Activated CD4-positive, alpha-beta T cell treated with anti-CD3 and anti-CD28 coated beads for 36 hours (primary cell): Measurements from ENCODE around the gene INO80E. TPM values are rescaled to one million over a fixed set of nuclear protein-coding genes. Genes with fewer than 3 reads are reported as not detected.

ENCODE experiments used
- ATAC-seq: fragments of 200-7000 bp; cut with Tn5 transposase; one replicate; pipeline ENCODE4 v1.10.0; 2021; ENCODE audit warnings: mild to moderate bottlenecking, moderate library complexity
- CTCF ChIA-PET: fragments of 350-600 bp; sonication (Branson Sonifier 250); formaldehyde crosslinking; loops from one replicate; lab custom pipeline; 2021; ENCODE audit warnings: antibody characterized with exemption; lab: Charles Lee
- POLR2A ChIA-PET: fragments of 350-600 bp; sonication (Branson Sonifier 250); formaldehyde crosslinking; loops from one replicate; lab custom pipeline; 2021; ENCODE audit warnings: antibody characterized with exemption, inconsistent platforms; lab: Charles Lee
- DNase-seq: peaks from one replicate; pipeline ENCODE4 v3.0.0-alpha.2; 2020
- H3K27ac Mint-ChIP-seq: one replicate; pipeline ENCODE4 v1.8.0; 2021; ENCODE audit warnings: mixed read lengths
- H3K27me3 Mint-ChIP-seq: one replicate; pipeline ENCODE4 v1.8.0; 2021; ENCODE audit warnings: mixed read lengths
- H3K36me3 Mint-ChIP-seq: one replicate; pipeline ENCODE4 v1.8.0; 2021; ENCODE audit warnings: low read depth, mixed read lengths
- H3K4me1 Mint-ChIP-seq: one replicate; pipeline ENCODE4 v1.8.0; 2021; ENCODE audit warnings: mixed read lengths
- H3K4me3 Mint-ChIP-seq: one replicate; pipeline ENCODE4 v1.8.0; 2021; ENCODE audit warnings: mild to moderate bottlenecking, moderate library complexity, mixed read lengths
- H3K9me3 Mint-ChIP-seq: one replicate; pipeline ENCODE4 v1.8.0; 2021; ENCODE audit warnings: low read depth, mixed read lengths
- intact Hi-C, 2 experiments: fragments of 100-400 bp; cut with DNase I in 1 of 2; cut with micrococcal nuclease in 1 of 2; formaldehyde crosslinking; loops; one replicate each; pipeline versions ENCODE4 v1.14.2 to v1.15.1; 2022 to 2024; cut with DNase I, micrococcal nuclease
- total RNA-seq, 2 experiments: library from RNA; stranded (reverse); gene quantifications; one replicate each; pipeline ENCODE4 v1.2.3, GENCODE V29; 2021

The INO80E gene
- total RNA-seq, 2 experiments from 2014 or later = 80.1 to 106 TPM

- Mint-ChIP-seq H3K36me3 (peaks cover 35% of the 10 kb centered on the region), H3K4me3 (peak overlapping the region; percentile 87), H3K9me3 (peaks cover 4% of the 10 kb centered on the region), H3K27ac (peak overlapping the region; percentile 86), H3K4me1 (peaks cover 31% of the 10 kb centered on the region), H3K27me3 (no peaks in the 10 kb centered on the region)
- POLR2A ChIA-PET = interaction anchor here (0.5 to 1.1 kb wide), 4 partner anchors 9 to 1002 kb away, joined by 4 read pairs; no protein-coding TSS in a partner anchor
- intact Hi-C loops = no loop called here
- CTCF ChIA-PET = interaction anchor here (0.8 to 1.3 kb wide), 6 partner anchors 10 to 151 kb away, joined by 3 to 5 read pairs (median 4); partner anchors contain the start of gene TMEM219
- DNase-seq (peak; percentile 33), ATAC-seq (no peak)
Measured at GRCh38 chr16:29975811-29976511, 20.1 kb upstream of the INO80E start.

- DNase-seq (no peak), ATAC-seq (no peak)
- Mint-ChIP-seq H3K27me3 (no peaks in the 10 kb centered on the region), H3K36me3 (peaks cover 32% of the 10 kb centered on the region), H3K4me1 (peaks cover 31% of the 10 kb centered on the region), H3K27ac (peak overlapping the region; percentile 10), H3K9me3 (peaks cover 4% of the 10 kb centered on the region), H3K4me3 (no peak overlapping the region)
- ChIA-PET POLR2A (interaction anchor here (0.6 to 1.0 kb wide), 3 partner anchors 21 to 51 kb away, joined by 4 read pairs; no protein-coding TSS in a partner anchor), CTCF (no interaction called here)
- intact Hi-C loops = no loop called here
Measured at GRCh38 chr16:29977063-29977825, 18.8 kb upstream of the INO80E start.

GRCh38 chr16:29978081-29978480, 18.0 kb upstream of the INO80E start:
- intact Hi-C loops = no loop called here
- POLR2A ChIA-PET = interaction anchor here (0.6 kb wide), 1 partner anchor 287 kb away, joined by 8 read pairs; no protein-coding TSS in a partner anchor

GRCh38 chr16:29978564-29979270, 17.3 kb upstream of the INO80E start:
- ChIA-PET CTCF (interaction anchor here (0.6 kb wide), 2 partner anchors 101 to 207 kb away, joined by 3 read pairs; no protein-coding TSS in a partner anchor), POLR2A (interaction anchor here (0.6 kb wide), 1 partner anchor 287 kb away, joined by 8 read pairs; no protein-coding TSS in a partner anchor)
- intact Hi-C loops = no loop called here
- DNase-seq (no peak), ATAC-seq (no peak)
- H3K9me3 Mint-ChIP-seq = no peaks in the 10 kb centered on the region
- H3K27me3 Mint-ChIP-seq = no peaks in the 10 kb centered on the region
- H3K27ac Mint-ChIP-seq = no peak overlapping the region
- H3K36me3 Mint-ChIP-seq = peaks cover 28% of the 10 kb centered on the region
- no peak overlapping the region for H3K4me3 Mint-ChIP-seq
- H3K4me1 Mint-ChIP-seq = peaks cover 26% of the 10 kb centered on the region

More at GRCh38 chr16:29978081-29978480, 18.0 kb upstream of the INO80E start:
- H3K36me3 Mint-ChIP-seq = peaks cover 28% of the 10 kb centered on the region
- ATAC-seq = no peak
- DNase-seq = no peak
- H3K27me3 Mint-ChIP-seq = no peaks in the 10 kb centered on the region
- CTCF ChIA-PET = no interaction called here
- H3K4me1 Mint-ChIP-seq = peaks cover 29% of the 10 kb centered on the region
- H3K9me3 Mint-ChIP-seq = peaks cover under 1% of the 10 kb centered on the region
- no peak overlapping the region for H3K4me3 Mint-ChIP-seq
- H3K27ac Mint-ChIP-seq = peak overlapping the region; percentile 30

GRCh38 chr16:29982560-29983419, 13.3 kb upstream of the INO80E start:
- intact Hi-C loops = no loop called here
- H3K36me3 Mint-ChIP-seq = peaks cover 39% of the 10 kb centered on the region
- no peak overlapping the region for H3K4me3 Mint-ChIP-seq
- no peaks in the 10 kb centered on the region for H3K9me3 Mint-ChIP-seq
- CTCF ChIA-PET = interaction anchor here (1.1 kb wide), 1 partner anchor 291 kb away, joined by 4 read pairs; no protein-coding TSS in a partner anchor
- no peak overlapping the region for H3K27ac Mint-ChIP-seq
- H3K4me1 Mint-ChIP-seq = no peaks in the 10 kb centered on the region
- H3K27me3 Mint-ChIP-seq = no peaks in the 10 kb centered on the region
- POLR2A ChIA-PET = no interaction called here
- ATAC-seq = no peak
- no peak for DNase-seq

- DNase-seq (no peak), ATAC-seq (no peak)
- Mint-ChIP-seq H3K36me3 (peaks cover 35% of the 10 kb centered on the region), H3K9me3 (no peaks in the 10 kb centered on the region), H3K27me3 (no peaks in the 10 kb centered on the region), H3K4me1 (no peaks in the 10 kb centered on the region), H3K4me3 (no peak overlapping the region), H3K27ac (no peak overlapping the region)
- intact Hi-C loops = no loop called here
- ChIA-PET CTCF (interaction anchor here (1.1 kb wide), 1 partner anchor 292 kb away, joined by 4 read pairs; no protein-coding TSS in a partner anchor), POLR2A (no interaction called here)
Measured at GRCh38 chr16:29983420-29984136, 12.5 kb upstream of the INO80E start.

- no peak overlapping the region for H3K27ac Mint-ChIP-seq
- H3K4me1 Mint-ChIP-seq = no peaks in the 10 kb centered on the region
- no peaks in the 10 kb centered on the region for H3K9me3 Mint-ChIP-seq
- ChIA-PET CTCF (no interaction called here), POLR2A (interaction anchor here (1.5 kb wide), 1 partner anchor 8 kb away, joined by 4 read pairs; no protein-coding TSS in a partner anchor)
- no peaks in the 10 kb centered on the region for H3K27me3 Mint-ChIP-seq
- DNase-seq (no peak), ATAC-seq (no peak)
- intact Hi-C loops = no loop called here
- peaks cover 32% of the 10 kb centered on the region for H3K36me3 Mint-ChIP-seq
- H3K4me3 Mint-ChIP-seq = no peak overlapping the region
Measured at GRCh38 chr16:29984137-29984763, 11.8 kb upstream of the INO80E start.

- Mint-ChIP-seq H3K27ac (no peak overlapping the region), H3K4me1 (no peaks in the 10 kb centered on the region), H3K4me3 (no peak overlapping the region), H3K9me3 (no peaks in the 10 kb centered on the region), H3K27me3 (no peaks in the 10 kb centered on the region), H3K36me3 (peaks cover 27% of the 10 kb centered on the region)
- ATAC-seq (no peak), DNase-seq (no peak)
- CTCF ChIA-PET = no interaction called here
- intact Hi-C loops = no loop called here
- POLR2A ChIA-PET = interaction anchor here (1.5 kb wide), 1 partner anchor 9 kb away, joined by 4 read pairs; no protein-coding TSS in a partner anchor
Measured at GRCh38 chr16:29984764-29985147, 11.3 kb upstream of the INO80E start.

GRCh38 chr16:29985271-29985811, 10.7 kb upstream of the INO80E start:
- Mint-ChIP-seq H3K27me3 (no peaks in the 10 kb centered on the region), H3K9me3 (no peaks in the 10 kb centered on the region), H3K4me1 (no peaks in the 10 kb centered on the region), H3K27ac (no peak overlapping the region), H3K4me3 (no peak overlapping the region), H3K36me3 (peaks cover 29% of the 10 kb centered on the region)
- ATAC-seq = no peak
- intact Hi-C loops = no loop called here
- CTCF ChIA-PET = no interaction called here
- DNase-seq = no peak
- POLR2A ChIA-PET = interaction anchor here (1.4 to 1.5 kb wide), 2 partner anchors 10 kb away, joined by 3 to 4 read pairs; partner anchors contain the start of gene HIRIP3
